Left renal cortex interstitium (tissue), 4 donors: ENCODE measurements around the gene NUDT16L1. TPM values are rescaled to one million over a fixed set of nuclear protein-coding genes. Genes with fewer than 3 reads are reported as not detected.
"Not testable (repeated sequence)": the region's sequence is repeated elsewhere in the genome, so short reads cannot be mapped to it uniquely, and the experiment has no call there.

Experiments
- DNase-seq, 4 donors: peaks; one replicate each; pipeline ENCODE4 v3.0.0-alpha.2; 2013; ENCODE audit warnings: low read depth in 4 of 4, low spot score in 2 of 4, missing footprints in 1 of 4
- polyA plus RNA-seq, 4 donors: library from polyadenylated mRNA; unstranded; fragments of 120-200 nt; gene quantifications; one replicate each; pipeline ENCODE4 v1.2.1, GENCODE V29; 2013; ENCODE audit not compliant: insufficient read length in 4 of 4

The NUDT16L1 gene
- polyA plus RNA-seq, result 10 to 100 TPM; 37.0 to 66.3 (median 49.7) TPM

- peak in 3 of 4 donors; percentile 83 to 89 (median 89) for DNase-seq
These were observed at the start of gene NUDT16L1 for GRCh38 chr16:4693296-4693955. Gene NUDT16L1, plus strand, starts transcription at chr16:4693562. Its CDS starts 165 bp downstream, at chr16:4693727.

GRCh38 chr16:4646773-4647643, 46.4 kb upstream of the NUDT16L1 start:
- no peak for DNase-seq

GRCh38 chr16:4647644-4647980, 45.8 kb upstream of the NUDT16L1 start:
- no peak for DNase-seq

- no peak for DNase-seq
These were observed 44.4 kb upstream of the NUDT16L1 start for GRCh38 chr16:4648917-4649316.

GRCh38 chr16:4649744-4650442, 43.5 kb upstream of the NUDT16L1 start:
- DNase-seq, result no peak

GRCh38 chr16:4650443-4651074, 42.8 kb upstream of the NUDT16L1 start:
- not testable (repeated sequence) for DNase-seq

GRCh38 chr16:4651827-4652226, 41.5 kb upstream of the NUDT16L1 start:
- DNase-seq, result no peak

GRCh38 chr16:4652561-4652960, 40.8 kb upstream of the NUDT16L1 start:
- no peak for DNase-seq

- no peak for DNase-seq
These were observed 39.1 kb upstream of the NUDT16L1 start for GRCh38 chr16:4654011-4654963.

GRCh38 chr16:4654964-4655590, 38.3 kb upstream of the NUDT16L1 start:
- no peak for DNase-seq

- DNase-seq, result no peak
These were observed 37.6 kb upstream of the NUDT16L1 start for GRCh38 chr16:4655801-4656200.

- no peak for DNase-seq
These were observed 37.1 kb upstream of the NUDT16L1 start for GRCh38 chr16:4656221-4656620.

- DNase-seq, result no peak
These were observed 36.4 kb upstream of the NUDT16L1 start for GRCh38 chr16:4656695-4657686.

- DNase-seq, result no peak
These were observed 33.7 kb upstream of the NUDT16L1 start for GRCh38 chr16:4659363-4660353.

- DNase-seq, result peak in 2 of 4 donors; percentile 68 to 69
These were observed 32.8 kb upstream of the NUDT16L1 start for GRCh38 chr16:4660454-4661007.

GRCh38 chr16:4661661-4662060, 31.7 kb upstream of the NUDT16L1 start:
- DNase-seq, result no peak

- DNase-seq, result no peak
These were observed 29.9 kb upstream of the NUDT16L1 start for GRCh38 chr16:4663465-4663776.
